Activated naive CD4-positive, alpha-beta T cell (primary cell): ENCODE results near the gene S100A14.
"Not testable (repeated sequence)": the region's sequence is repeated elsewhere in the genome, so short reads cannot be mapped to it uniquely, and the experiment has no call there.

Experiments used
- DNase-seq, 4 experiments: peaks; one replicate each; lab custom pipeline; 2025; lab: John Stamatoyannopoulos, UW

S100A14 gene

DNA sequence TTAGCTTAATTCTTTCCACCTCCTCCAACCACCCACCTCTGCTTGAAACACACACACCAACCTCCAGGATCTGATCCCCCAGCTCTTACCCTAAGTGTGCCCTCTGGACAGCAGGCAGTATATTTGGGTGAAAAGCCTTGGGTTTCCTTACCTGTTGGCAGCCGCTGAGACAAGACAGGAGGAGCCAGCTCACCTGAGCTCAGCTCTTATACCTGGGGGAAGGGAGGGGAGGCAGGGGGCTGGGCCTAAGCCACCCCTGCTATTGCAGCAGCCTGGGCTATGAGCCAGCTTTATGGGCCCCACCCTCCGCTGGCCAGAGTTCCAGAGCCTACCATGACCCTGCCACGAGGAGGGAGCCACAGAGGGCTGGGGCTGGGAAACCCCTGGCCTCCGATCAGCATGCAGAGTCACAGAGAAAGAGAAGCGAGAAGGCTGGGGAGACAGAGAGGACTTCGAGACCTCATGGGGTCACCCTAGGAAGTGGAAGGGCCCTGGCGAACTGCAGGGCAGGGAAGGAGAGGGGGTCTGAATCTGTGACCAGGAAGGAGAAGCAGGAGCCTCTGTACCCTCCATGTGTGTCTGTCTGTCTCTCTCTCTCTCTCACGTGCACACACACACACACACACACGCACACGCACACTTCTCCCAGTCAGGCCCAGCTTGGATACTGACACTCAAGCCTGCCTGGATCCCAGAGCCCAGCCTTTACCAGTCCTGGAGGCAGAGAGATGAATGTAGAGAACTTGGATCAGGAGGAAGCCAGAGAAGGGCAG lies at the start of gene S100A14:
Gene S100A14 (minus strand): TSS at position 182 of the 773 bp plus-strand sequence. CDS start 467 bp downstream, outside the sequence.
- DNase-seq = no peak

DNA sequence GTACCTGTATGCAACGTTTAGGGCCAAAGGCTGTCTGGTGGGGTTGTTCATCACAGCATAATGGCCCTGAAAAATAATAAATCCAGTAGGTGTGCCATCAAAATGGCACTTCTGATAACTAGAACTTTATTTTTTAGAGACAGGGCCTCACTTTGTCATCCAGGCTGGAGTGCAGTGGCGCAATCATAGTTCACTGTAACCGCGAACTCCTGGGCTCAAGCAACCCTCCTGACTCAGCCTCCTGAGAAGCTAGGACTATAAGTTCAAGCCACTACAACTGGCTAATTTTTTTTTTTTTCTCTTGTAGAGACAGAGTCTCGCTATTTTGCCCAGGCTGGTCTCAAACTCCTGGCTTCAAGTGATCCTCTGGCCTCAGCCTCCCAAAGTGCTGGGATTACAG lies 47.1 kb upstream of the S100A14 start:
- no peak for DNase-seq

DNA sequence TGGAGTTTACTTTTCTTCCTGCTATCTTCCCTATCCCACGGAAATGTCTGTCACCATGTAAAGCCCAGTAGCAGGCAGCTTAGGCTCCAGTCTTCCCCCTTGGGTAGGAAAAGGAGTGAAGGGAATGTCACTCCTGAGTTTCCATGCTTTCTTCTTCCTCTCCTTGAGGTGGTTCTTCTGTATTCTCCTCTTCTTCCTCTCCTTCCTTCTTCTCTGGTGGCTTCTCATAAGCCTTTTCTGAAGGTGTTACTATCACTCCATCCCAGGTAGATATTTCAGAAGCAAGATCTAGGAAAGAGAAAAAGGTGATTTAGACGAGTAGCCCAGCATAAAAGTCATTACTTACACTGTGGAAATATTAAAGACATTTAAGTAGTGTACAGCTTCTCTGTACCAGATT lies 46.1 kb upstream of the S100A14 start:
- DNase-seq = no peak

- DNase-seq = no peak
Measured at GRCh38 chr1:153661111-153661708, 45.1 kb upstream of the S100A14 start.

GRCh38 chr1:153659656-153660055 lies 43.5 kb upstream of the S100A14 start:
- DNase-seq = no peak

- DNase-seq = no peak
Measured at GRCh38 chr1:153659175-153659534, 43.0 kb upstream of the S100A14 start.

GRCh38 chr1:153658400-153659174 lies 42.5 kb upstream of the S100A14 start, which contains the start of gene SNAPIN:
Gene SNAPIN, plus strand, starts transcription at chr1:153658703. Its CDS starts 41 bp downstream, at chr1:153658744.
- DNase-seq = peak; percentile 68 to 87 (median 80)

DNA sequence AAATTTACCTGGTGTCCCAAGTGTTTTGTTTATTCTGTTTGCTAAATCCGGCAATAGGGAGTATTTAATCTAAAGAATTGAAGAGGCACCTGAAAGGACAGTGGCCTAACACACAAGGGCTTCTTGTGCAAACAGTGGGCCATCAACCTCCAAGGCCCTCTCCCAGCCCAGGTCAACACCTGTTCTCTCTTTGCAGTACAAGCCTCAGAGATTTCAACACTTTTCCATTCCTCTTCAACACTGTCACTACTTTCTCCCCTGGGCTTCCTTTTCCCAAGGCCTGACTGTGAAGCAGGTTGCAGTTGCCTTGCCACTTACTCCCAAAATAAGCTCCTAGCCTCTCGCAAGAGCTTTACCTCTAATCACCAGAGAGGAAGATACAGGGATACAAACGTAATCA lies 39.2 kb upstream of the S100A14 start:
- DNase-seq = no peak

DNA sequence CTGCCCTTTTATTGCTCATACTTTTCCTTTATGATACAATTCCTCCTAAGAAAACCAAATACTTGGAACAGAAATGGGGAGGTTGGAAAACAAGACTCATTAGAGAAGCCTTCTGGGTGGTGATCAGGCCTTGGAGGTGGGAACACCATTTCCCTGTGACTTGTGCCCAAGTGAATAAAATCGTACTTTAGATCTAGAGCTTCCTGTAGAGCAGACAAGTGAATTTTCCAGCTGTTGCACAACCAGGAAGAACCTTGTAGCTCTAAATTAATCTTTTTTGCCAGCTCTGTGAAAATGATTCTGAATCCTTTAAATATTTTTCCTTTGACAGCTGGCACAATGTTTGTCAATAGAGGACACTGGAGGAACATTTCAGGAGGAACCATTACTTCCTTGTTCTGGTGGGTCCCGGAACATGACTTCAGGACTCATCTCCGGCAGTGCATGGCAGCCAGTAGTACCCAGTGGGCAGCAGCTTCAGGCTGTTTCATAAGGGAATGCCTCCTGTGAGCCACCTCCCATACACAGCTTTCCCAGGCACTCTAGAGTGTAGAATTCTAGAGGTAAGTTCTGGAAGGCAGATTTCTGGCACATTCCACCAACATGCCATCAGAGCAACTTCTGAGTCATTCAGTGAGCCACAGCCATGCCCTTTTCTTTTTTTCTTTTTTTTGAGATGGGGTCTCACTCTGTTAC lies 36.8 kb upstream of the S100A14 start:
- no peak for DNase-seq

DNA sequence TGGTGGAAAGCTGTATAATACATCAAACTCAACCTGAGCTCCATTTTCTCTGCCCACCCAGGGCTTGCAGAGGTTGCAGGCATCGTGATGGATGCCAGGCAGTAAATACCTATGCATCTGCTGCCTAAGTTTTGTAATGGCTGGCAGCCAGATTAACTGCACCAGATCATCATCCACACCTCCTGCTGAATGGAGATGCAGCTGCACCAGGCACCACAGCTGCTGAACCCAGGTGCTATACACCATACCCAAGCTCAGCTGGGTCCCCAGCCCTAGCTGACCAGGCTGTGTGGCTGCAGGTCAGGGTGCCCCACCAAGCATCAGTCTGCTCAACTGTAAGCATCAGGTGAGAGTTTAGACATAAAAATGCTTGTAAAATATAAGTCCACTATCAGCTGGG lies 35.6 kb upstream of the S100A14 start:
- no peak for DNase-seq

DNA sequence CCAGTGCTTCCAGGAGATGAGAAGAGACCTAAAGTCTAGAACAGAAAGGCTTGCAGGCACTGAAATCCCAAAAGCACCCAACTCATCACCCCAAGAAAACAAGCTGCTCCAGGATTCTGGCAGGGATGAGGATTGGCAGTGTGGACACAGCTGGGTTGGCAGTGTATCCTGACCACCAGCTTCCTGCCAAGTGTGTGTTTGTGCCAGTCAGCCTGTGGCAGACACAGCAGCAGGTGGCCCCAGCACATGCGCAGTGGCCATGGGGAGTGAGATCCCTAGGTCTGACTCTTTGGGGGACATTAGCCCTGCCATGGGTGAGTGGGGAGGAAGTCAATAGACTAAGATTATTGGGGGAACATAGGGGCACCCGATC lies 33.7 kb upstream of the S100A14 start:
- peak in 1 of 4 experiments; percentile 7 for DNase-seq

- peak in 1 of 4 experiments; percentile 20 for DNase-seq
Measured at GRCh38 chr1:153649137-153649862, 33.2 kb upstream of the S100A14 start.

DNA sequence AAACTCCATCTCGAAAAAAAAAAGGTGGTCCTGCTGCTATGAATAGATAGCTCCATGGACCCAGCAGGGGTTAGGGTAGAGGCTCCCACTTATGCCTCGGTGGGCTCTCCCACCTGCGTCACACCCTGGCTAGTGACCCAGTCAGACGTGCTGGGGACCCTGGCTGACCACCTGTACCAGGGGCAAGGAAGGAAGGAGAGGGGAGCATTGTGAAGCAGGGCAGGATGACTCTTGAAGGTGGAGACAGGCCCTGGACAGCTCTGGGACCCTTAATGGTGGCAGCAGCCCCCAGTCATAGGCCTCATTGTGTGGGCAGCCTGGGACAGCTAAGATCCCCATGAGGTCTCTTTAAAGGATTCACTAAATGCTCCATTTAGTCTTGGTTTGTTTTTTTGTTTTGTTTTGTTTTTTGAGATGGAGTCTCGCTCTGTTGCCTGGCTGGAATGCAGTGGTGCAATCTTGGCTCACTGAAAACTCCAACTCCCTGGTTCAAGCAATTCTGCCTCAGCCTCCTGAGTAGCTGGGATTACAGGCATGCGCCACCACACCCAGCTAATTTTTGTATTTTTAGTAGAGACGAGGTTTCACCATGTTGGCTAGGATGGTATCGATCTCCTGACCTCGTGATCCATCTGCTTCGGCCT lies 32.0 kb upstream of the S100A14 start:
- DNase-seq = no peak

- DNase-seq = no peak
Measured at GRCh38 chr1:153647346-153647714, 31.2 kb upstream of the S100A14 start.

DNA sequence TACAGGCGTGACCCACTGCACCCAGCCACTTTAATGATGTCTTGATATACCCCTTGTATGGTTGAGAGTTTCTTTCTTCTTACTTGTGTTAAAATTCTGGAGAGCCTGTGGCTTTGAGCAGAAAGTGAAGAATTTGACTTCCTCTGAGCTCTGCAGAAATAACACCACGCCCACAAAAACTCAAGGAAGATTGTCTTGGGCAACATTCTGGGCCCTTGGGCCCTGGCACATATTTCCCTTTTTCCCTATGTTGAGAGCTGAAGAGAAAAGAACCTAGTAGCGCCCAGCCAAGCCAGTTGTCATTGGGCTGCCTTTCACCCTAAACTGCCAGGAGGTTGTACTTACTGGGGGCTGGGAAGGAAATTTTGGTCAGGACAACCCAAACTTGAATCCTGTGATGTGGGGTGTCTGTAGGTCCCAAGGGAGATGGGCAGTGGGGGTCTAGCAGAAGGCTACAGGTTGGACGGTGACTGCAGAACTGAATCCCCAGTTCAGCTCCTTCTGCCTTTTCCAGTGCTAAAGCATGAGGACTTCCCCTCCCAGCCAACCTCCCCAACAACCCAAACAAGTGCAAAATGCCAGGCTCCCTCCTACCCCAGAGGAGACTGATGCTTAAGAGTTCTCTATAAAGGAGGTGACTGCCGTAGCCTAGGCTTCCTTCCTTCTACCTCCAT lies 30.7 kb upstream of the S100A14 start:
- no peak for DNase-seq

- no peak for DNase-seq
Measured at GRCh38 chr1:153643816-153644215, 27.7 kb upstream of the S100A14 start.

DNA sequence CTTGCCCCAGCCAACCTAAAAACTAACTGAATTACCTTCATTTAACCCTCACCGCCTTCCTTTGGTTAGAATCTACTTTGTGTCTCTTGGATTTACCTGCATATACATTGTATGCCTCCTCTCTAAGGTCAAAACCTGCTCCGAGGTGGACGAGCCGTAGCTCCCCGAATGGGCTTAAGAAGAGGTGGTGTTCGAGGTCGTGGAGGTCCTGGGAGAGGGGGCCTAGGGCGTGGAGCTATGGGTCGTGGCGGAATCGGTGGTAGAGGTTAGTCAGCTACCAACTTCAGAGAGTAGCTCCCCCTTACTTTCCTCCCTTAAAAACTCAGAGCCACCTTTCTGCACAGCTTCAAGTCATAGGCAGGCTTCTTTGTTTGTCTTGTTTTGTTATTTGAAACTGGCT lies 27.0 kb upstream of the S100A14 start:
- DNase-seq = no peak

- DNase-seq = no peak
Measured at GRCh38 chr1:153642161-153642560, 26.0 kb upstream of the S100A14 start.

GRCh38 chr1:153640861-153641260 lies 24.7 kb upstream of the S100A14 start:
- no peak for DNase-seq

DNA sequence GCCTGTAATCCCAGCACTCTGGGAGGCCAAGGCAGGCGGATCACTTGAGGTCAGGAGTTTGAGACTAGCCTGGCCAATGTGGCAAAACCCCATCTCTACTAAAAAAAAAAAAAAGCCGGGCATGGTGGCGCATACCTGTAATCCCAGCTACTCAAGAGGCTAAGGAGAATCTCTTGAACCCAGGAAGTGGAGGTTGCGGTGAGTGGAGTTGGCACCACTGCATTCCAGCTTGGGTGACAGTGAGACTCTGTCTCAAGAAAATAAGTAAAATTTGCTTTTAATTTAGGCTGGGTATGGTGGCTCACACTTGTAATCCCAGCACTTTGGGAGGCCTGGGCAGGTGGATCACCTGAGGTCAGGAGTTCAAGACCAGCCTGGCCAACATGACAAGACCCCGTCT lies 24.1 kb upstream of the S100A14 start:
- not testable (repeated sequence) for DNase-seq

- DNase-seq = no peak
Measured at GRCh38 chr1:153639280-153639679, 23.2 kb upstream of the S100A14 start.
